HG03342 (cell line): ENCODE data around the gene DSPP.
A peak's percentile ranks its signal among the peaks of the same experiment; 100 is the strongest.

Experiments
- ATAC-seq: cut with Tn5 transposase; IDR thresholded peaks from one replicate; pipeline ENCODE4 v1.9.1; 2021; ENCODE audit warnings: mild to moderate bottlenecking, moderate library complexity; ENCODE audit not compliant: unreplicated experiment

Gene DSPP

GRCh38 chr4:87624698-87625097 is 16.4 kb downstream of the DSPP start:
- peak; percentile 85 for ATAC-seq

- no peak for ATAC-seq
Observed at GRCh38 chr4:87631668-87632067, 23.3 kb downstream of the DSPP start.

- no peak for ATAC-seq
Observed at GRCh38 chr4:87632469-87632868, 24.1 kb downstream of the DSPP start.

- ATAC-seq: no peak
Observed at GRCh38 chr4:87633243-87633642, 24.9 kb downstream of the DSPP start.

- ATAC-seq: no peak
Observed at GRCh38 chr4:87644286-87644685, 36.0 kb downstream of the DSPP start.

GRCh38 chr4:87649980-87650379 is 41.7 kb downstream of the DSPP start, which contains the start of gene DMP1:
Gene DMP1 (plus strand): TSS chr4:87650280. CDS start chr4:87656493, 6,213 bp downstream.
- no peak for ATAC-seq

GRCh38 chr4:87650938-87651337 is 42.6 kb downstream of the DSPP start:
- ATAC-seq: no peak

GRCh38 chr4:87651941-87652340 is 43.6 kb downstream of the DSPP start:
- no peak for ATAC-seq

- ATAC-seq: no peak
Observed at GRCh38 chr4:87654487-87655044, 46.2 kb downstream of the DSPP start.

GRCh38 chr4:87657525-87657924 is 49.2 kb downstream of the DSPP start:
- no peak for ATAC-seq

- ATAC-seq: no peak
Observed at GRCh38 chr4:87659247-87659931, 51.1 kb downstream of the DSPP start.

GRCh38 chr4:87662871-87663270 is 54.5 kb downstream of the DSPP start:
- ATAC-seq: no peak
